Stimulated activated memory B cell treated with anti-CD40 and anti-IgM and Interleukin-4, amounts not matched to agents 10 μg/mL and 1 μg/mL and 100 μg/mL, for 72 hours (primary cell): ENCODE results near the gene OVCA2.

Source experiments
- ATAC-seq: fragments of 150-1000 bp; cut with Tn5 transposase; 2 replicates; pipeline ENCODE4 v1.10.0; 2021
- H3K27ac Mint-ChIP-seq: one replicate; pipeline ENCODE4 v1.8.0; 2022; ENCODE audit warnings: mild to moderate bottlenecking, mixed read lengths
- H3K27me3 Mint-ChIP-seq: one replicate; pipeline ENCODE4 v1.8.0; 2022; ENCODE audit warnings: mixed read lengths
- H3K36me3 Mint-ChIP-seq: one replicate; pipeline ENCODE4 v1.8.0; 2022; ENCODE audit warnings: mixed read lengths
- H3K4me1 Mint-ChIP-seq: one replicate; pipeline ENCODE4 v1.8.0; 2022; ENCODE audit warnings: mixed read lengths
- H3K4me3 Mint-ChIP-seq: one replicate; pipeline ENCODE4 v1.8.0; 2022; ENCODE audit warnings: mild to moderate bottlenecking, moderate library complexity, mixed read lengths
- H3K9me3 Mint-ChIP-seq: one replicate; pipeline ENCODE4 v1.8.0; 2022; ENCODE audit warnings: mixed read lengths

Gene OVCA2

DNA sequence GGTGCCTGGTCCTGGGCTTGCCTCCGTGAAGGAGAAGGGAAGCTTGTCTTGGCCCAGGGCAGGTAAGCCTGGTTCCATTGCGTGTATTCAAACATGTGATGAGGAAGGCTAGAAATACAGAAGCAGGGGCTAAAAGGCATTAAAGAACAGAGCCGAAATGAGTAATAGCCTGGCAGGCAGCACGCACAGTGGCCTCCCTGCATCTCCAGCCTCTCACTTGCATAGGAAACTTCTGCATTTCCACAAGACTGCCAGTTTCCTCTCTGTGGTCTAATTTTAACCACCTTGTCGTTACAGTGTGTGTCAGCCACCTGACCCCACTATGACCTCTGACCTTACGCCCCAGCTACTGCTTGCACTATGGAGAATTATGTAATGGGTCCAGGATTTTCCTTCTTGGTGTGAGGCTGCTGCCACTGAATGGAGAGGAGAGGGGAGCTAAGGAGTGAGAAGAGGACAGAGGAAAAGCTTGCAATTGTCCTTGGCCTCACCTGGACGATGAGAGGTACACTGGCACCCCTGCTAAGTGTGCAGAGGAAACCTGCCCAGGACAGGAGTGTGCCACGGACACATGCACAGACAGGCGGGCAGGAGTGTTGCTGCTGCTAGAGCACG is 45.9 kb downstream of the OVCA2 start:
- Mint-ChIP-seq H3K36me3 (peaks cover 33% of the 10 kb centered on the region), H3K27ac (peak overlapping the region; percentile 94), H3K4me1 (peaks cover 88% of the 10 kb centered on the region), H3K9me3 (no peaks in the 10 kb centered on the region), H3K4me3 (peak overlapping the region; percentile 67), H3K27me3 (no peaks in the 10 kb centered on the region)
- ATAC-seq = peak; percentile 82

GRCh38 chr17:2089021-2089422 is 47.2 kb downstream of the OVCA2 start:
- peaks cover 38% of the 10 kb centered on the region for H3K36me3 Mint-ChIP-seq
- H3K4me3 Mint-ChIP-seq = peak overlapping the region; percentile 89
- peaks cover 77% of the 10 kb centered on the region for H3K4me1 Mint-ChIP-seq

GRCh38 chr17:2090210-2090641 is 48.4 kb downstream of the OVCA2 start:
- Mint-ChIP-seq H3K27me3 (no peaks in the 10 kb centered on the region), H3K36me3 (peaks cover 28% of the 10 kb centered on the region), H3K27ac (peak overlapping the region; percentile 94), H3K4me3 (peak overlapping the region; percentile 89), H3K9me3 (no peaks in the 10 kb centered on the region), H3K4me1 (peaks cover 66% of the 10 kb centered on the region)
- peak; percentile 36 for ATAC-seq

More at GRCh38 chr17:2089021-2089422, 47.2 kb downstream of the OVCA2 start:
- peak; percentile 39 for ATAC-seq
- H3K27me3 Mint-ChIP-seq = no peaks in the 10 kb centered on the region
- no peaks in the 10 kb centered on the region for H3K9me3 Mint-ChIP-seq
- H3K27ac Mint-ChIP-seq = peak overlapping the region; percentile 94

GRCh38 chr17:2090804-2091534 is 49.1 kb downstream of the OVCA2 start:
- Mint-ChIP-seq H3K4me3 (no peak overlapping the region), H3K27ac (peak overlapping the region; percentile 94), H3K4me1 (peaks cover 60% of the 10 kb centered on the region), H3K9me3 (no peaks in the 10 kb centered on the region), H3K36me3 (peaks cover 23% of the 10 kb centered on the region), H3K27me3 (no peaks in the 10 kb centered on the region)
- ATAC-seq = no peak

- H3K27me3 Mint-ChIP-seq = no peaks in the 10 kb centered on the region
- no peak overlapping the region for H3K4me3 Mint-ChIP-seq
- H3K27ac Mint-ChIP-seq = no peak overlapping the region
- peaks cover 47% of the 10 kb centered on the region for H3K4me1 Mint-ChIP-seq
- H3K36me3 Mint-ChIP-seq = peaks cover 18% of the 10 kb centered on the region
- ATAC-seq = no peak
- H3K9me3 Mint-ChIP-seq = no peaks in the 10 kb centered on the region
Measured at GRCh38 chr17:2092253-2092652, 50.4 kb downstream of the OVCA2 start.
